NCI-H187 treated with DMSO at 0.1 percent for 48 hours (cell line): ENCODE measurements around the gene TAPT1.
A peak's percentile ranks its signal among the peaks of the same experiment; 100 is the strongest.
"Not testable (repeated sequence)": the region's sequence is repeated elsewhere in the genome, so short reads cannot be mapped to it uniquely, and the experiment has no call there.

Experiments used
- DNase-seq: peaks from one replicate; lab custom pipeline; 2025; lab: John Stamatoyannopoulos, UW

The TAPT1 gene

DNA sequence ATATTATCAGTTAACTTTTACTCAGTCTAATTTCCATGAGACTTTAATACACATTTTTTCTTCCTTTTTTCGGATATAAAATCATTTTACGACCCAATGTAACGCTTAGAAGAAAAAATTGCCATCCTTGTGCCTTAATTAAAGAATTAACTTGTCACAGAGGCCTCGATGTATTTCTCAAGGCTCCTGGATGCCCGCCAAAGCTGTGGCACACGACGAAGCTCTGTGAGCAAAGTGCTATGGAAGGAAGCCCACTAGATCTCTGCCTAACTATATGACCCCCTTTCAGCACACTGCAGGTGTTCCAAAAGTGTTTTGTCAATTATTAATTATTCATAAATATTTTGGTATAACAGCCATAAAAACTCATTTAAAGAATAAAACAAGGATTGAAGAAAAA is 54.4 kb downstream of the TAPT1 start:
- DNase-seq: no peak

DNA sequence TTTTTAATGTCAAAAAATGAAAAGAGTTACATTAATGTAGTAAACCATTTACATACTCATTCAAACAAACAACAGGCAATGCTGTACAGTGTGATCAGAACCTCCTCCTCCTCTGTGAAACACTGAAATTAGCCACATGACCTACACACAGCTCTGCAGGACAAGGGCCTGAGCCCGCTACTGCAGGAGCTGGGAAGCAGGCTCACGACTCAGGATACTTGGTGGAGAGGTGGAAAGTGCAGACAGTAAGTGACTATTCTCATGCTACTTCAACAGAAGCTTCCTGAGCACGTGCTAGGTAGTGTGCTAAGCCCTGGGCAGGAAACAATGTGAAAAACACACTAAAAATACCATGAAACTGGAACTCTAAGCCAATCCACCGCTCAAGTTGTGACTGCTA is 56.8 kb downstream of the TAPT1 start:
- DNase-seq: no peak

DNA sequence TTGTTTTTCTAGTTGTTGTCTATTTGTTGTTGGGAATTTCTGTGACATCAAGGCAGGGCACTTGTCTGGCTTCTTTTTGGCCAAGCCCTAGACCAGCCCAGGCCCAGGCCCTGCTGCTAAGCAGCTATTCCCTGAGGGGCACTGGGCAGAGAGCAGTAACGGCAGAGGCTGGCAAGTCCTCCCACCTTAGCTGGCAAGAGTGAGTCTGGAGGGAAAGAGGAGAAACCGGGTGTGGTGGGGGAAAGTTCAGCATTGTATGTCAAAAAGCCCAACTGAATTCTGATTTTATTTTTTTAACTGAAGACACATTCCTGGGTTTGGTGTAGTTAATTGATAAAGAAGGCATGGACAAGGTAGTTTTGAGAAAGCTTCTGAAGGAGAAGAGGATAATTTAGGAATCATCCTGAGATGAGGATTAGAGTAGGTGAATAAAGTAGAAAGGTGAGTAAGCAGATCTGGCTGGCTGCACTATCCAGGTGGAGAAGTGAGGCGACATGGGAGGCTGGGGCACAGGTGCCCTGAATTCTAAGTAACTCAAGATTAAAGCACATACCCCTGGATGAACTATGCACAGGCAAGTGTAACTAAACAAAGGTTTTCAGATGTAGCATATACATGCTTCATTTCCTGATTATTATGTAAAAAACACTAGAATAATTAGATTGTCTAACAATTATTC is 57.4 kb downstream of the TAPT1 start:
- DNase-seq: no peak

DNA sequence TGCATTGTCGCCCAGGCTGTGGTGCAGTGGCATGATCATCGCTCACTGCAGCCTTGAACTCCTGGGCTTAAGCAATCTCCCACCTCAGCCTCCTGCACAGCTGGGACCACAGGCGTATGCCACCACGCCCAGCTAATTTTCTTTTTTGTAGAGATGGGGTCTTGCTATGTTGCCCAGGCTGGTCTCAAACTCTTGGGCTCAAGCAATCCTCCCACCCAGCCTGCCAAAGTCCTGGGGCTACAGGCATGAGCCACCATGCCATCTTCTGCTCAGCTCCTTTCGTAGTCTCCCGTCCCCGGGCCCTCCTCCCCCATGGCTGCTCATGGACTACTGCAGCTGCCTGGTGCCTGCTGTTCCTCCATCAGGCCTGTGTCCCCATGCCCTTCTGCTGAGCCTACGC is 58.1 kb downstream of the TAPT1 start:
- DNase-seq: no peak

DNA sequence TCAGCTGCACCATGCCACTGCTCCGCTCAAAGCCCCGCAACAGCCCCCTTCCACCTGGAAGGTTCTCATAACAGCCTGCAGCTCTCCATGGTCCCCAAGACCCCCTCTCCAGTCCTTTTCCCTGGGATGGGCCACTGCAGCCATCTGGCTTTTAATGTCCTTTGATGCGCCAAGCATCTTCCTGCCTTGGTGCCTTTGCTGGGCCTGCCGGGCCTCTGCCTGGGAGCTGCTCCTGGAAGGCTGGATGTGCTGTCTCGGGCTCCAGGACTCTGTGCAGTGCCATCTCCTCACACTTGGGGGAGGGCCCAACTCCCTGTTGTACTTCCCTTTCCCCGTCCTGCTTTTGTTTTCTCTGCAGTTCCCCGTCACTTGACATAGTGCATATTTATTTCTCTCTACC is 60.3 kb downstream of the TAPT1 start:
- no peak for DNase-seq

DNA sequence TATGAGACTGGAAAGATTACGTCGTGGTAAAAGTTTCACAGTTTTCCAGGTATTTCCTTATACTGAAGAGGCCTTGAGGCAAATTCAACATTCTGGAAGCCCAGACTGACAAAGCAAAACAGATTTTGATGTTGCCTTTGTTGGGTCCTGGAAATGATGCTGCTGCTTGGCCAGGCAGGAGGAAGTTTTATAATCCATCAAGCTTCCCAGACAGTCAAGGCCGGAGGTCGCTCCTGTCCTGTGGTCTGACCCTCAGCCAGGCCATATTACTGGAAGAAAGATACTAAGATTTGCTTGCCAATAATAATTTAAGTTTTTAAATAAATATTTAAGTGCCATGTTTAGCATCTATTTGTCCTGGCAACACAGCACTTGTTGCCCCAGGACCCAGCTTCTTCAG is 63.4 kb downstream of the TAPT1 start:
- no peak for DNase-seq

DNA sequence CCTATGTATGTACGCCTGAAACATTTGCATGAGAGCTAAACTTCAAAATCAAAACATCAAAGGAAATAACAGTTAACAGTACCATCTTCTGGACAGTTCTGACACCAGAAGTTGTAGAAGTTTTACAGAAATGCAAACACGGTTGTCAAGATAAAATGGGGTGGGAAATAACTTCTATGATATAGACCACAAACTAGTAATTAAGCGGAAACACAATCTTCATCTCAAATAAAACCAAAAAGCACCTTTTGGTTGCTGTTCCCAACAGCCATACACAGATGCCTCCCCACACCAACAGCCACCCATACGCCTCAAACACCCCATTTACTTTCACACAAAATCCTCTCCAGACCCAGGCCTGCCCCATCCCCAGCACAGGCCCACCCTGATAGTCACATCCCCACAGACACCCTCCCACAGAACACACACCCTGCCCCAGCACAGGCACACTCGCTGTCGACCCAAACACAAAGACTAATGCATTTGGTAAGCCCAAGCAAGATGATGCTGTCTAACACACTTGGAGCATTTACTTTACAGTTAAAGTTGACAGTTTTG is 64.3 kb downstream of the TAPT1 start:
- no peak for DNase-seq

DNA sequence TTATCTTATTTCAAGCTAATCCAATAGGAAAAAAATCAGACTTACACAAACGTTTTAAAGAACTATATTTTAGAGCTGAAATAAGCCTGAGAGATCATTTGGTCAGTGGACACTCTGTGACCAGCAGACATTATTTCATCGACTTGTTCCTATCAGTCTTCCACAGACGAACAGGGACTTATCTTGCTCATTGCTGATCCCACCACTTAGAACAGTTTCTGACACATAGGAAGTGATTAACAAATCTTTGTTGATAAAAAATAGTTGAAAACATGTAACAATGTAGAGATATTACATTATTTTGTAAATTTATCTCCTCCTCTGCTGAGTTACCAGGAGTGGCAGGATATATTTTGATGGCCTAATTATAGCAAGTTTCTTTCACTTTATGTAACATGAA is 65.8 kb downstream of the TAPT1 start:
- no peak for DNase-seq

DNA sequence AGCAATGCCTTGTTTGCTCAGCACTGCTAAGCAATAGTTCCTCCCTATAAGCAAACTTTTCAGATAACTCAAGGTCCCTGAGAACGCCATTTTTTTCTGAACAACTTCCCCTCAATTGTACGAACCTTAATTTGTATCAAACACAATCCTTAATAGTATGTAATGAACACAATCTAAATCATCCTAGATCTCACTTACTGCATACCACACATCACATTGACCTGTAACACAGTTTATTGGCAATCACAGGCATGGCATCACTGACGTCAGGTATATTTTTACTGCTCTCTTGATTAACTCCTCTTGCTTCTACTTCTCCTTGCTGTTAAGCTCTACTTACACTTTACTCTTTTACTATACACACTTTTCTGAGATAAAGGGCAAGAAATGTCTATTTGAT is 67.0 kb downstream of the TAPT1 start:
- DNase-seq: no peak

DNA sequence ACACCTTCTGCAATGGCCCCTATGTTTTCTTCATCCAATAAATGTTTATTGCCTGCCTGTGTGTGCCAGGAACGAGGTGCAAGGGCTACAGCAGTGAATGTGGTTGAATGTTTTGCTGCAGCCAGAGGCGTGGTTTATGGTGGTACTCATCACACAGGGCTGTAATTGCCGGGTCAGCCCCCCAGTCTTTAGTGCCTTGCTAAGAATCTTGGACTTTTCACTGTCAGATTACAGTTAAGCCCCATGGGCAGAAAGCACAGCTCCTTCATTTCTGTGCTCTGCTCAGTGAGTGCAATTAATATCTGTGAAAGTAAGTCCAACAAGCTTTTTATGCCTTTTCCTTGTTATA is 67.8 kb downstream of the TAPT1 start:
- no peak for DNase-seq

DNA sequence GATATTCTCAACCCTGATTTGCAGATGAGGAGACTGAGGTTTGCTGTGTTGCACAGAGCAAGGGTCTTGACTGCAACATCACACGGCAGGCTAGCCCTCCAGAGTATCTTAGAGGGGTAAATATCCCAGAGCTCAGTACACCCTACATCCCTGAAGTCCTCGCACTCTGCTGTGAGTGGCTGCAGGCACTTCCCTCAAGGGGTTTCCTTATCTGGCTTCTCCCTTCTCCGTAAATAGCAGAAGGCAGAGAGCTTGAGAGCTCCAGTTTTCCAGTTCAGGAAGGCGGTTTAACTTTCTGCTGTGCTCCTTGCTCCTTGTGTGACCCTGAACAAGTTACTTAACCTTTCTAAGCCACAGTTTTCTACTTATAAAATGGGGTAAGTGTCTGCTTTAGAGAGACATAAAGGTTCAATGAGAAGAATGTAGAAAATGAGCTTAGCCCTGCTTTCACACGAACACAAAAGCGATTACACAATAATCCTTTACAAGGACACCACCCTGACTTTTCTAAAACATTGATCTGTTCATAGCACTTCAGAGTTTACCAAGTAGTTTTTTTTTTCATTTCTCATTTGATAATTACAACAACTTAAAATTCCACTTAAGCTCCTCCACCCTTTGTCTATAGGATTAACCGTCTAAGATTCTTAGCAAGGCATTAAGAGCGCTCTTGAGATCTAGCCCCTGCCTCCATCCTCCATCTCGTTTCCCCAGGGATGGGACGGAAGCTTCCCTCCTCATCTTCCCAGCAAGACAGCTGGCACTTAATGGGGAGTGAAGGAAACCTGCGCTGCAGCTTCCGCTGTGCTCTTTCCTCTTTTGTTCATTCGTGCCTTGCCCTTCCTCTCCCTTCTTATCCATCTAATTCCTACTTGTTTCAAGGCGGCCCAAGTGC is 68.4 kb downstream of the TAPT1 start:
- DNase-seq: peak; percentile 28

DNA sequence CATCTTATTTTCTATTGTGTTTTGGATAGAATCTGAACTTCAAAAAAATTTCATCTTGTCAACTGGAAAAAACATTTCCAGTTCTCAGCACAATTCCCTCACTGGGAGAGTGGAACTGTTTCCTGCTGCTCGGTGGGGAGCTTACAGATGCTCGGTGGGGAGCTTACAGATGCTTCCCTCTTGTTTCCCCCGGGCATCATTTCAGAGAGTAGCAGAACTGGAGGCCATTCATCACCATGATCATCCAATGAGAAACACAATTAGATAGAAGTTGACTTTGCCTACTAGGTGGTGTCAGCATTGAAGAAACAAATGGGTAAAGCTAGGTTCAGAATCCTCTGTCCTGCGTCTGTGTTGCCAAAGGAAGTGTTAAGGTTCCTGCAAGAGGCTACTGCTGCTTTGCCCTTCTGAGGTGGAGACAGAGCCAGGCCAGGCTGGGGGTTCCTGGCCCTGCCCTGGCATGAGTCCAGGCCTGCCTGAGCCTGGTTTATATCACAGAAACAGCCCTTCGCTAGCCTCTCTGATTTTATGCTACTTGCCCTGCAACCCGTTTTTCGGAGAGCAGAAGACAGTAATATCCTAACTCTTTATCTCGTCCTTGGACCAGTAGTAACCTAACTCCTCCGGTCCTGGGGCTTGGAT is 70.6 kb downstream of the TAPT1 start:
- DNase-seq: no peak

DNA sequence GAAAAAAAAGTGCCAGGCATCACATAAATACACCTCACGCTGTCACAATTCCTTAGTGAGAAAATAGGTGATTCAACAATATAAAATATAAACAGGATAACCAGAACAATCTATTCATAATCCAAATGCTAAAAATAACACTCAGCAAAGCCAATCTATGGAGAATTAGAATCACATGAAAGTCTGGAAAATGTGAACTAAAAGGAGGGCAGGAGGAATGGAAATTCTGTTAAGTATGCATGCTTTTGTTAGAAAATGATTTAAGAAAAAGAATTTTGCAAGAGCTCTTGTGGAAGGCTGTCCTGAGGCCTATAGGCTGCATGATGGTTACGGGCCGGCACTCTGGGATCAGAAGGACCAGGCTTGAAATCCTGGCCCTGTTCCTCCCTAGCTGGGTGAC is 71.8 kb downstream of the TAPT1 start:
- DNase-seq: no peak

DNA sequence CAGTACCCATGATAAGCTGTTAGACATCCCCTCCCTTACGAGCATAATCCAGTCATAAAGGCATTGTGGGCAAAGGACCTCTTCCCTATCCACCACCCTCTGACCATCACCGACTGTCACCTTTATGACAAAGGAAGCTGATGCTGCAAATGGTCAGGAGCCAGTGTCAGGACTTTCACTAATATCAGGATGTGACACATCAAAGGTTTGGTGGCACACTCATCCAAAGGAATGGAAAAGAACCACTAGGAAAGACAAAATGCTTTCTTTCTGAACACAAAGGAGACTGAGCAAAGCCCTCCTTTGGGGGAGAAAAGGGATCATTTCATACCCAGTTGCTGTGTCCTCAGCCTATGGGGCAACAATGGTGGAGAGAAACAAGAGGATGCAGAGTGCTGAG is 75.6 kb downstream of the TAPT1 start:
- DNase-seq: no peak

DNA sequence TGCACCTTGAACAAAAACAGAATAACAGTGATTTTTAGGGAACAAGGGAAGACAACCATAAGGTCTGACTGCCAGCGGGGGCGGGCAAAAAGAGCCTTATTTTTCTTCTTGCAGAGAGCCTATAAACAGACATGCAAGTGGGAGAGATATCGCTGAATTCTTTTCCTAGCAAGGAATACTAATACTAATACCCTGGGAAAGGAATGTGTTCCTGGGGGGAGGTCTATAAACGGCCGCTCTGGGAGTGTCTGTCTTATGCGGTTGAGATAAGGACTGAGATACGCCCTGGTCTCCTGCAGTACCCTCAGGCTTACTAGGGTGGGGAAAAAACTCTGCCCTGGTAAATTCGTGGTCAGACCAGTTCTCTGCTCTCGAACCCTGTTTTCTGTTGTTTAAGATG is 81.4 kb downstream of the TAPT1 start:
- not testable (repeated sequence) for DNase-seq

DNA sequence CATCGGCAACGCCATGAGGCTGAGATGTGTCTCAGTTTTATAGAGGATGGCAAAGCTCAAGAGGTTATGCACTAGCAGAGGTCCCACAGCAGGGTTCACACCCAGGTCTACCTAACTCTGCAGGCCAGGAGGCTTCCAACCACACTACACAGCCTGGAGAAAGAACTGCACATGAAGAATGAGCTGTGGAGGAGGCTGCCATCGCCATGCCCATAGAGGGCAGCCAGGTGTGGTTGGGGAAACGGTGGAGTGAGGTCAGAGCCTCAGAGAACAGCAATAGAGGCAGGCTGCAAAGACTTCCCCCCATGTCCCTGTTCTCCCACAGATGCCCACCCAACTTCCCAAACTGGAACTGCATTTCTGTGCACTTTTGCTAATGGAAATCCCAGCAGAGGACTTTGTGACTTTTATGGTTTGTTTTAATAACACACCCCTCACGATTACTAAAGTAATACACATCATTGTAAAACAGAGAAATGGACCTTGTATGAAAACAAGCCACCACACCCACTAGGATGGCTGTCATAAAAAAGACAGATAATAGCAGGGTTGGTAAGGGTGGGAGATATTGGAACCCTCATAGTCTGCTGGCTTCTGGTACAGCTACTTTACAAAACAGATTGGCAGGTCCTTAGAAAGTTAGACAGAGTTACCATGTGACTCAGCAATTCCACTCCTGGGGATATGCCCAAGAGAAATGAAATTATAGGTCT is 83.5 kb downstream of the TAPT1 start:
- DNase-seq: no peak

DNA sequence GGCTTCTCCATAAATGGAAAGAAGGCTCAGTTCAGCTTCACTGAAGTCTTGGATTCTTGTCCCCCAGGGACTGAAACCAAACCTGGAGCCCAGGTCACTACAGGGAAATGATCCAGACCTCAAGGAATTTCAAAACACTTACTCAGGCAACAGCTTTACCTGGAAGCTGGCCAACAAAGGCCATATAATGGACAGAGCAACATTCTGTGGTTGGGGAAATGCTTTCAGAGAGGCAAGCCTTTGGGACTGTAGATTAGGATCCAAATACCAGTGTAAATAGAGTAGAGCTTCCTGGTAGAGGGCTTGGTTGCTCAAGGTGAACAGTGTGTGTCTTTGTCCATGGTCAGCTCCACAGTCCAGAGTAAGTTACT is 85.4 kb downstream of the TAPT1 start:
- DNase-seq: no peak

DNA sequence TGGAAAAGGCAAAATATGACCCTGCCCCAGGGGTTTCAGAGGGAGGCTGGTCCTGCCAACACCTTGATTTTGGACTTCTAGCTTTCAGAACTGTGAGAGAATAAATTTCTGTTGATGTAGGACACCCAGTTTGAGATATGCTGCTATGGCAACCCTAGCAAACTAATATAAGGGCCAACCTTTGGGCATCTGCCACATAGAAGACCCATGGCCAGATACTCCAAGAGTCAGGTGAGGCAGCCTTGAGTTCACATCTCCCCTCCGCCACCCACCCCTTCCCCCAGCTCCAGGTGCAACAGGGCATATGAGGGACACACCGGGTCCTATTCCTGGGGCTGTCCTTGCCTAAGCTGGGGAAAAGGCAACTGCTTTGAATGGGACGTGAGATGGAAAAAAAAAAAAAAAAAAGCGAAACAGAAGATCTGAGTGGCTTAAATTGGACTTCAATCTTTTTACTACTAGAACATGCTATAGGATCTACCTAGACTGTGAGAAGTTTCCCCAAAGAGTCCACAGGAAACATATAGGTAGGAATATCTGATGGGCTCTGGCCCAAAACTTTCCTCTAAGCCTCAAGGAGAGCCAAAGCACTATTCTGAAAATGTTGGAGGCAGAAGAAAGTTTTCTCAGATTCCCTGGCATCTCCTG is 85.9 kb downstream of the TAPT1 start:
- no peak for DNase-seq

DNA sequence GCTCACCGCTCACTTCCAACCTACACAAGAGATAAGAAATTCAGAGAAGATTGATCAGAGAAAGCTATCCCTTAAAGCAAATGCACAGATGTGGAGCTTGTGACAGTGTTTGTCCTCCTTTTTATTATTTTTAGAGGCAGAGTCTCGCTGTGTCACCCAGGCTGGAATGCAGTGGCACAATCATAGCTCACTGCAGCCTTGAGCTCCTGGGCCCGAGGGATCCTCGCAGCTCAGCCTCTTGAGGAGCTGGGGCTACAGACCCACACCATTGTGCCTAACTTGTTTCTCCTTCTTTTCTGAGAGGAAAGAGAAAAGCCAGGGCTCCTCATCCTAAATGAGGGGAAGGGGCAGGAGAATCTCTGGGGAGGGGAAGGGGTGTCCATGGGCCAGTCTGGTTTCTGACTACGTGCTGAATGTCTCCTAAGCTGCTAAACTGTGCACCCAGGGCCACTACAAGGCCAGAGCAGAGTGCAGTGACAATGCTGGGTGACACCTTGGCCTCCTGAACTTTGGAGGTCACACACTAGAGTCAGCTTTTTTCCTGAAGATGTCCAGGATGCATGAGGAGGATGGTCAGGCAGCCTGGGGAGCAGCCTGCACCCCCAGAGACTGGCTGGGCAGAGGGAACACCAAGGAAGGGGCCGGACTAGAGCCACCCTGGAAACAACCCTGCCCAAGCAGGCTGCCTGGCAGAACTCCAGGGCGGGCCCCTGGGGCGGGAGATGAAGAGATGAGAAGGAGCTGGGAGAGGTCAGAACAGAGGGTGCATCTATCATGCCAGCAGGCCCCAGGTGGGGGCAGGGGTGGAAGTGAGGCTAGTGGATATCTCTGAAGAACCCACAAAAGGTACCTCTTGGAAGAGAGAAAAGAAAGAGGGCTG is 87.0 kb downstream of the TAPT1 start:
- DNase-seq: no peak

DNA sequence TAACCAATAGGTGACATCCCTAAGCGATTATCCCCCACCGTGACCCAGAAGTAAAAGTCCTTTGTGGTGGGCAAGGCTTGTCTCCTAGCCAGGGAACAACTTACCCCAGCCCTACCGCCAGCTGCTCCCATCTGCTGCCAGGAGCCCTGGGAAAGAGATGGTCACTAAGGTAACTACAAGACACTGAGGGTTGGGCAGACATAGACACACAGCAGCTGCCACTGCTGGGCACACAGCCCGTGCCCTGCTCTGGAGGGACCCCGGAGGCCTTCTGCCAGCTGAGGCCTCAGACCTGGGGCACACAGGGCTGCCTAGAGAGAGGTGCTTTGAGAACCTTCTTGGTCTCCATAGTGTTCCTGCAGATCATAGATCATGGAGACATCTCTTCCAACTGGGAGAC is 89.4 kb downstream of the TAPT1 start:
- DNase-seq: no peak

DNA sequence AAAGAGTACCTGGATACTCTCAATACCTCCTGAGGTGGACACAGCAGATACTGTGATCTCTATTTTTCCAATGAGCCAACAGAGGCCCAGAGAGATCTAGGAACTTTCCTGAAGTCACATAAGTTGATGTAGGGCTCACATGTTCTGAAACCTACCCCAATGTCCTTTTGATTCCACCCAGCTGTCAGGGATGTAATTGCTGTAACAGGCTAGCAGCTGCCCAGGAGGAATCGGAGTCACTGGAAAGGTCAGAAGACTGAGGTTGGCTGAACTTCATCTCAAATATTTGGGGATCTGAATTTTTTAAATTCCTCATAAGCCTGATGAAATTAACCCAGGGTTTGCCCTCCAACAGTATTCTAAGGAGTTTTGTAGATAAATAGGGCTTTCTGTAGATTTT is 90.0 kb downstream of the TAPT1 start:
- no peak for DNase-seq
